Measurements from ENCODE around the gene LRMDA.

DNA sequence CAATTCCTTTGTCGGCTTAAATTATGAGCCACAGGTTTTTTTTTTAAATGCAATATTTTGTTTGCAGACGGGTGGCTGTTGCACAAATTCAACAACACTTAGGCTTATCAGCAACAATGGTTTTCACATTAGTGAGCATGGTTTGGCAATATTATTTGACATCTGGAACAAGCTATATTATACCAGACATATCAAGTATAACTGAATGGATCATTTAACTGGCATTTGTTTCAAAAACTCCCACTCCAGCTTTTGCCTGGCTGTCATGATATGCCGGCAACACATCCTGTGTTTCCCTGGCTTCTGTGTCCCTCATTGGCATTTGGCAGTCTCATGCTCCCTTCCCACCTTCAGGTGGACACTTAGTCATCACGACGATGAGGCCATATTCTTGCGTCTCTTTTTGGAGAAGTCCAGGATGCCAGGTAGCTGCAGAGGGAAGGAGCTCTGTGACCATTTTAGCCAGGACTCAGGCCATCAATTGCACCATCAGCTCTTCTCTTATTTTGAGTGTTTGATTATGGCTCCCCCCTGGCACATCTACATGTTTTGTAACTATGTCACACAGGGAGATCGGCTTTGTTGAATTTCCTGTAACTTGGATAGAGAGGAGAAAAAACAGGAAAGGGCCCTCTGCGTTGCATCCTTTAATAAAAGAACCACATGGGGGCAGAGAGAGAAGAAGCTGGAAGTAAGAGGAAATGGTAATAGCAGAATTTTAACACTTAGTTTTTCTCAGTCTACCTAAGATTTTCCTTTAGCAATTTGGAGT, 413.9 kb downstream of the LRMDA start:
- TF ChIP-seq CTCF (IDR thresholded peaks at IDR 0.05; ENCODE audit: borderline replicate concordance, extremely low read depth, low read length, poor library complexity, severe bottlenecking) (no peak), EZH2 (IDR thresholded peaks at IDR 0.05; ENCODE audit: borderline replicate concordance, low read depth, low read length, severe bottlenecking) (no peak)

All from DND-41 (cell line).